IMR-90 (cell line): ENCODE results near the gene P4HA2. TPM values are rescaled to one million over a fixed set of nuclear protein-coding genes. Genes with fewer than 3 reads are reported as not detected.

ENCODE experiments used
- ELK1 ChIP-seq: fragments of 150-350 bp; IDR thresholded peaks from 2 replicates; pipeline ENCODE4 v1.6.1; 2016; ENCODE audit warnings: low read depth, mild to moderate bottlenecking, low read length, moderate library complexity, borderline replicate concordance
- polyA plus RNA-seq, 3 experiments: library from polyadenylated mRNA; depleted of rRNA; stranded (reverse); fragments of >200 nt; gene quantifications; 2 replicates each; pipeline ENCODE4 v1.2.3, GENCODE V29; 2012; ENCODE audit warnings: low replicate concordance in 1 of 3
- total RNA-seq: library from RNA; depleted of rRNA; stranded (reverse); fragments of >200 nt; gene quantifications from 2 replicates; pipeline ENCODE4 v1.2.3, GENCODE V29; 2012

The P4HA2 gene
- total and polyA plus RNA-seq, 2 of the 4 experiments (the other 2 are of a cell fraction): 186 to 225 TPM

- no peak for TF ChIP-seq ELK1
Measured at GRCh38 chr5:132272311-132273210, 44.9 kb upstream of the P4HA2 start (continued).
